Measurements from ENCODE around the gene TGFBR3L. TPM values are rescaled to one million over a fixed set of nuclear protein-coding genes. Genes with fewer than 3 reads are reported as not detected.
"Not testable (repeated sequence)": the region's sequence is repeated elsewhere in the genome, so short reads cannot be mapped to it uniquely, and the experiment has no call there.

TGFBR3L gene
- total RNA-seq, 1 experiment from 2014 or later, result not detected

DNA sequence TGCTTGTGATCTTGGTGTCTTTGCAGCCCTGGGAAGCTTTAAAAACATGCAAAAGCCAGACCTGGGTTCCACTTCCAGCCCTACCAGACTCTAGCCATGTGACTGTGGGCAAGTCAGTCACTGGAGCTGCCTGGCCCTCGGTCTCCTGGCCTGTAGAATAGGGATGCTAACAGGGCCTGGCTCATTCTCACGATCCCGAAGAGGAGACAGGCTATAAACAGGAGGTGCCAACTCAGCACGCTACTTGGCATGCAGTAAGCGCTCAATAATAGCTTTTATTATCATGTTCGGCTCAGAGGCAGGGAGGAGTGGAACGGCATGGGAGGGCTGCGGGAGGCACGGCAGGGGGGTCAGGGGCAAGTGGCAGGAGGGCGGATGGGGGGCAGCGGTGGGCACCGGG is 9.6 kb downstream of the TGFBR3L start:
- no peak for DNase-seq (ENCODE audit: low spot score)
- in situ Hi-C loops (cut with HindIII; ENCODE audit: low sequenced_read_pairs), result loop anchor here (5.0 kb wide), 1 partner anchor 72 kb away; no protein-coding TSS in a partner anchor

DNA sequence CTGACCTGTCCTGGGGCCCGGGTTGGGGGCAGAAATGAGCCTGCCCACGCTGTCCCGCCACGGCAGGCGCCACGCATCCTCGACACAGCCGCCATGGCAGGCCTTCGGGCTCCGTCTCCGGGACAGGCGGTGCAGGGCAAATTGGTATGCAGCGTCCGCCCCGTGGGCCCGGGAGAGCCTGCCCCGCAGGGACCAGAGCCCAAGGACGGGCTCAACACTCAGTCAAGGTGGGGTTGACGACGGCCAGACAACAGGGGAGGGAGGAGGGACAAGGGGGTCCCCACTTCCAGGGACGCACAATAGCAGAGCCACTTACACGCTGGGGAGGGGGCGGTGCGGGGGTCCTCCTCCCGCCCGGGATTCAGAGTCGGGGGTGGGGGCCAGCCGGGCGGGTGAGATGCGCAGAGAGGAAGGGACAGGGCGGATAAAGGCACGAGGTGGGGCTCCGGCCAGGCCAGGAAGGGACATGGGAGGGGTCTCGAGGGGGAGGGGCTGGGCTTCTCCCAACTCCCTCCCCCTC is 10.1 kb downstream of the TGFBR3L start:
- in situ Hi-C loops (cut with HindIII; ENCODE audit: low sequenced_read_pairs), result loop anchor here (5.0 kb wide), 1 partner anchor 72 kb away; no protein-coding TSS in a partner anchor
- DNase-seq (ENCODE audit: low spot score), result no peak

DNA sequence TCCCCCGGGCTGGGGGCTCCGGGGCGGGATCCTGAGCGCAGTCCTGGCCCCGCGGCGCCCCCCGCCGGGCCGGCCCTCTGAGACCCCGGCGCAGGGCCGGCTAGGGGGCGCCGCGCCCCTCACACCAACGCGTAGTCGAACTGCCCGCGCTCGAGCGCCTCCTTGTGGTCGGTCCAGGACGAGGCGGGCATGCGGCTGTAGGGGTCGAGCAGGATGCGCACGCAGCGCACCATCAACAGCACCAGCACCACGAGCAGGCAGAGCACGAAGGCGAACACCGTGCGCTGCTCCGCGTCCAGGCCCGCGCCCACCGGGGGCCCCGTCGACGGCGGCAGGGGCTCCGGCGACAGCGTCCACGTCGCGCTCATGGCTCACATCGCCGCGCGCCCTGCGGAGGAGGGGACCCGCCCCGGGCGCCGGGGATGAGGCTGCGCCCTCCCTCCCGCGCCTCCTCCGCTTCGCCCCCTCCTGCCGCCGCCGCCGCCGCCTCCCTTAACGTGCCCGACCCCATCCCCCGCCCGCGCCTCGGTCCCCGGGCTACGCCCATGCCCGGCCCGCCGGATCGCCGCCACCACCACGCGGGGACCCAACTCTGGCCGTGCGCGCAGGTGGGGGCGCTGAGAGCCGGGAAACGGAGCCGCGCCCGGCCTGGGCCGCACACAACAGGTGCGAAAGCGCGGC is 10.7 kb downstream of the TGFBR3L start:
- DNase-seq (ENCODE audit: low spot score), result peak; percentile 50
- in situ Hi-C loops (cut with HindIII; ENCODE audit: low sequenced_read_pairs), result no loop called here

DNA sequence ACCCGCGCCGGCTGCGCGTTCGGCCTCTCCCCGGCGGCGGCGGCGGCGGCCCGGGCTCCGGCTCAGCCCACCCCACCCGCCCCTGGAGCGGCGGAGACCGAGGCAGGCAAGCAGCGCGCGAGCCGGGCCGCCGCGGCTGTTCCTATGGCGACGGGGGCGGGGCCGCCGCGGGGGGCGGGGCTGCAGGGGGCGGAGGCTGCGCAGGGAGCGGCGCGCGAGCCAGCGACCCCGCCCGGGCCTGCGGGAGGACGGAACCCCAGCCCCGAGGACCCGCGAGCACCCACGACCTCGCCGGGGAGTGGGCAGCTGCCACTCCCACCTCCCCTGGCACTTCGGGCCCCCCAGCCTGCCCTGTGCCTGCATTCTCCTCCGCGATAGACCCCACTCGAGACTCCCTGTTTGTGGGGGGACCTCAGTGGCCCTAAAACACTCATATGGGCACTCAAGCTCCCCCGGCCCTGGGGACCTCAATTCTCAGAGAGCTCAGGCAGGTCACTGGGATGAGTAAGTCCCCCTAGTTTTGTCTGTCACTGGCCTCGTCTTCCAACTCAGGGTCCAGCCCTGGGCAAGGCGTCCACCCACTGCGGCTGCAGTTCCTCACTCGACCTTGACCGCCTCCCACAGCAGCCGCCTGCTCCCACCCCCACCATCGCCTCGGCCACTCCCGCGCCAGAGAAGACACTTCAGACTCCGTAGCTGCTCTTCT is 11.5 kb downstream of the TGFBR3L start, which contains the start of gene CTXN1:
Gene CTXN1 (minus strand): TSS at position 115 of the 706 bp plus-strand sequence. CDS start 597 bp downstream, outside the sequence.
- no peak for DNase-seq (ENCODE audit: low spot score)
- in situ Hi-C loops (cut with HindIII; ENCODE audit: low sequenced_read_pairs), result no loop called here

DNA sequence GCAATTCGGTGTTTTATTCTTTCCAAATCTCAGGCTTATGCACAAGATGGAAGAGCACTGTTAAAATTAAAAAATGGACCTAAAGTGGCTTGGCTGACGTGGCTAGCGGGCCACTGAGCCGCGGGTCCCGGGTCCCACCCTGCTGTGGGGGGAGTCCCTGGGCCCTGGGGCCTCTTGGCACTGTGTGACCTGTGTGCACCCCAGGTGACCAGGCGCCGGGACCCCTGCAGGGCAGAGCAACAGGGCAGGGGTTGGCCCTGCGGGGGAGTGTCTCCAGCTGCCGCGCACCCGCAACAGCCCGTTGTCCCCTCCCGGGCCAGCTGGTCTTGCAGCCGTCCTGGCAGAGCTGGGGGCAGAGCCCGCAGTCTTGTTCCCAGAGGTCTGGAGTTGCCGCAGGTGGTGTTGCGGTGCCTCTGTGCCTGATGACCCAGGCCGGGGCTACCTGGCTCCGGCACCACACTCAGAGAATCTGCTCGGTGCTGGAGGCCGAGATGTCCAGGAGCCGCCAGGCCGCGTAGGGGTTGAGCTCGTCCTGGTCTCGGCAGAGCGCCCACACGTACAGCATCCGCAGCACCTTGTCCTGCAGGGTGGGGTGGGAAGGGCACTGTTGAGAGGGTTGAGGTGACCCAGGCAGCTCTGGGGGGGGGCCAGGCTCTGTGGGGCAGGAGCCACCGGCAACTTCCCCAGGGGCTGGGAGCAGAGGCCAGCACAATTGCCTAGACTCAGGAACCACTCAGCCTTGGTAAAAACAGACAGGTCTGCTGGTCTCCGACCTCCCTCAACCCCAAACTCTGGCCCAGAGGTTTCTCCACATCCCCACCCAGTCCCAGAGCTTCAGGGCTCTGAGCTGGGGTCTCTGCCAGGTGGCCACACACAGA is 12.3 kb downstream of the TGFBR3L start:
- DNase-seq (ENCODE audit: low spot score), result no peak
- in situ Hi-C loops (cut with HindIII; ENCODE audit: low sequenced_read_pairs), result no loop called here

DNA sequence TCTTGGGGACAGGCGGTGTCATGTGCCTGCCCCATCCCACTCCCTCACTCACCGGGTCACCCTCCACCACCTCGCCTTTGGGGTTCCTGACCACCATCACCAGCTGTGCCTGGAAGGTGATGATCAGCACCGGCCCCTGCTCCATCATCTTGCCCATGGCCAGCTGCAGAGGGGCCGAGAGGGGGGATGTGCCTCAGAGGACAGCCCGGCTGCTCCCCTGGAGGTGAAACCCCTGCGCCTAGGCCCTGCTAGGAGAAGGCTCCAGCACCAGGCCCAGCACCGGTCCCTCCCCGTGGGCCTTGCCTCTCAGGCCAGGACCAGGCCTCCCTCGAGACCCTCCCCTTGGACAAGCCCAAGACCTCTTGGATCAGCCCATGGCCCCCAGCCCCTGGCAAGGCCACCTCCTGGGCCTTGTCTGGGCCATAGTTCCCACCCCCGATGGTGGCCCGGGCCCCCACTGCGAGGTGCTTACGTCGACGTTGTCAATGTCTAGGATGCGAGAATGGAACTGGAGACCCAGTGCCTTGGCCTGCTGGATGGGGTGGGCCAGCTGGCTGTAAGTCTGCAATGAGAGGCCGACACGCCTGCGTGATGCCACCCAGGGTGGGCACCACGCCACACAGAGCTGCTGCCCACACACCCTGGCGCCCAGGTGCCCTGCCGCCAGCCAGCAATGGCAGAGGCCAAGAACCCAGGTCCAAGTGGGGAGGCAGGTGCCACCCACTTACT is 13.1 kb downstream of the TGFBR3L start:
- DNase-seq (ENCODE audit: low spot score), result no peak

DNA sequence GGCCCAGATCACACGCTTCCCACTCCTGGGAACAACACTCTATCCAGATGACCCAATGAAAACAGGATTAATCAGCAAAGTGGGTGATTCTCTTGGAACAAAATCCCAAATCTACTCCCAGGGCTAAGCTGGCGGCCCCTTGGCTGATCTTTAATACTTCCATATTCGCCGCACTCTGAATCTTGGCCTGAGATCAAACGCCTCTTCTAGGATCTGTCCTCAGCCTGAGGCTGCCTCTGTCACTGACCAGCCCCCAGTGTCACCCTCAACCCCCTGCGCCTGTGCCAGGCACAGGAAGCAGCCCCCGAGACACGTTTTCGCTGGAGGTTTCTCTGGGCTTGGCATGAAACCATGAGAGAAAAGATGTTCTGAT is 13.7 kb downstream of the TGFBR3L start:
- no peak for DNase-seq (ENCODE audit: low spot score)
- in situ Hi-C loops (cut with HindIII; ENCODE audit: low sequenced_read_pairs), result no loop called here

More for the DNA sequence above, 13.1 kb downstream of the TGFBR3L start:
- in situ Hi-C loops (cut with HindIII; ENCODE audit: low sequenced_read_pairs), result no loop called here

DNA sequence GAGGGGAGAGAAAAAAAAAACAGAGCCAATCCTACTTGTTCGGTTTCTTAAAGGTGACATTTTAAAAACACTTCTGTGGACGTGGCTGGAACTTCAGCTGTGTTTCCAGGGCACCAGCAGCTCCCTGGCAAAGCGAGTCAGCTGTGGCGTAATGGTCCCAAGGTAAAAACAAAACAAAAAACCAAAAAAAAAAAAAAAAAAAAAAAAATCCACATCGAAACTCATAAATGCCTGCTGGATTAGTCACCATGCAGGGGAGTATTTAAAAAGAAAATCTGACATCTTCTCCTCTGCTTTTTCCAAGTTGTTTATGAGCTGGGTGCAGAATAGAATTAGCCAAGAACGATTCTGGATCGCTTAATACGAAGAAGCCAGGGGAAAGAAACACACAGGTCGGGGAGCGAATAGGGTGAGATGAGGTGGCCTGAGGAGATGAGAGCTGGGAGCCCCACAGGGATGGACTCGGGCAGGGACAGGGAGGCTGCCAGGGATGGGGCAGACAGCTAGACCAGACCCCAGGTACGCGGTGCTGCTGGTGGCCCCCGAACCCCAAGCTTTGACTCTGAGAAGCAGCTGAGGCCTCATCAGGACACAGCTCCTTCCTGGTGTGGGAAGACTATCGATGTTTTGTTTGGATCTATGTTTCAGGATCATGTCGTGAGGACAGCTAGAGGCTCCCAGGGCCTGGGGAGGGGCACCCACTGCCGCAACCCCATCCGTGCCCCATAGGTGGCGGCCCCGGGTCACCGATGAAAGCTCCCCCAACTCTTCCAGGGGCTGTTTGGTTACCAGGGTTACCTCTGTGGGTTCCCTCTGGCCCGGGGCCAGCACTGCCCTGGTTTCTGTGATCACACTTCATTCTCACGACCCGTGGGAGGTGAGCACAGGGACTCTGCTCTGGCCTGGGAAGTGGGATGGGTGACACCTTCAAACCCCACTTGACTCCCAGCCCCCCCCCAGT is 14.4 kb downstream of the TGFBR3L start:
- no peak for DNase-seq (ENCODE audit: low spot score)
- in situ Hi-C loops (cut with HindIII; ENCODE audit: low sequenced_read_pairs), result no loop called here

DNA sequence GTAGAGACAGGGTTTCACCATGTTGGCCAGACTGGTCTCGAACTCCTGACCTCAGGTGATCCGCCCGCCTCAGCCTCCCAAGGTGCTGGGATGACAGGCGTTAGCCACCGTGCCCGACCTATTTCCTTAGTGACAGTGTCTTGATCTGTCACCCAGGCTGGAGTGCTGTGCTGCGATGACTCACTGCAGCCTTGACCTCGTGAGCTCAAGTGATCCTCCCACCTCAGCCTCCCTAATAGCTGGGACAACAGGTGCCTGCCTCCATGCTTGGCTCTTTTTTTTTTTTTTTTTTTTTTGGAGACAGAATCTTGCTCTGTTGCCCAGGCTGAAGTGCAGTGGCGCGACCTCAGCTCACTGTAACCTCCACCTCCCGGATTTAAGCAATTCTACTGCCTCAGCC is 15.4 kb downstream of the TGFBR3L start:
- in situ Hi-C loops (cut with HindIII; ENCODE audit: low sequenced_read_pairs), result not testable (repeated sequence)

DNA sequence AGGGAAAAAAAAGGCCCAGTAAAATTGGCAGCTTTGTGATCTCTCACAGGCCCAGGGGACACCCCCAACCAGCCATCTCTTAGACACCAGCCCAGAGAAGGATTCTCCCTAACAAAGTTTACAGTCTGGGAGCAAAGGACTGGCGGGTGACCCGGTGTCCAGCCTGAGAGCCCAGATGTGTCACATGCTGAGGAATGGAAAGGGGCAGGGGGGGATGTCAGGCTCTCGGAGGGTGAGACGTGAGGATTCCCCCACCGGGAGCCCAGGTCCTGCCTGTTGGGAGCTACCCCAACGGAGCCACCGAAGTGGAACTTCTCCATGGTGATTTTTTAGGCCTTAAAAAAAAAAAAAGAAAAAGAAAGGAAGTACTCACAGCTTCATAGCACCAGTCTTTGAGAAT is 16.1 kb downstream of the TGFBR3L start:
- DNase-seq (ENCODE audit: low spot score), result no peak
- in situ Hi-C loops (cut with HindIII; ENCODE audit: low sequenced_read_pairs), result no loop called here

More for the DNA sequence above, 15.4 kb downstream of the TGFBR3L start:
- DNase-seq (ENCODE audit: low spot score), result not testable (repeated sequence)

DNA sequence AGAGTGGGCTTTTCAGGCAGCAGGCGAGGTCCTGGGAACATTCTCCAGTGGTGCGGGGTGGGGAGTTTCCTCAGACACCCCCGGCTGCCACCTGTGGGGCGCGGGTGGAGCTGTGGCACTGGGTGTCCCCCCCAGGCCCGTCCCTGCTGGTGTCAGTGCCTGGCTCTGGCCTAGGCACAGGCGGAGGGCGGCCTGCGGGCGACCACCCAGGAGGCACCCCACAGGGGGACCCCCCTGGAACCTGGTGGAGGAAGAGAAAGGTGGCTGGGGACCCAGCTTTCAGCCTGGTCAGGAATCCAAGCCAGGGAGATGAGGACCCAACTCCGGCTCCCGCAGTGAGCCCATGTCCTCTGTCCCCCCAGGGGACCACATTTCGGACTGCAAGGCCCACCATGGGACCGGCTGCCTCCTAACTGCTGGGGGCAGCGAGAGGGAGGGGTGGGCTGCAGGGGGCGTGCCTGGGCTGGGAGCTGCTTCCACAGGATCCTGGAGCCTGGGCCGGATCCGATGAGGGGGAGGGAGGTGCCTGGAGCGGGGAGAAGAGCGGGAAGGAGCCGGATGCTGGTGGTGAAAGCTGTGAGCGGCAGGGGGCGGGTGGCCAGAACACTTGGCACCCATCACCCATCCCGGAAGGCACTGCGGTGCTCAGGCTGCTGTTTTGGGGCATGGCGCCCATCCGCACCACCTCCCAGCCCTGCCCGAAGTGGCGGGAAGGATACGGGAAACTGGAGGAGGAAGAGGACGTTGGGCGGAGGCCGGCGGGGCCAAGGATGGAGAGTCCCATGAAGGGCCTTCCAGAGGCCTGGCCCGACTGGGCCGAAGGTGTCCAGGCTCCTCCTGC is 16.8 kb downstream of the TGFBR3L start:
- in situ Hi-C loops (cut with HindIII; ENCODE audit: low sequenced_read_pairs), result no loop called here
- DNase-seq (ENCODE audit: low spot score), result no peak

DNA sequence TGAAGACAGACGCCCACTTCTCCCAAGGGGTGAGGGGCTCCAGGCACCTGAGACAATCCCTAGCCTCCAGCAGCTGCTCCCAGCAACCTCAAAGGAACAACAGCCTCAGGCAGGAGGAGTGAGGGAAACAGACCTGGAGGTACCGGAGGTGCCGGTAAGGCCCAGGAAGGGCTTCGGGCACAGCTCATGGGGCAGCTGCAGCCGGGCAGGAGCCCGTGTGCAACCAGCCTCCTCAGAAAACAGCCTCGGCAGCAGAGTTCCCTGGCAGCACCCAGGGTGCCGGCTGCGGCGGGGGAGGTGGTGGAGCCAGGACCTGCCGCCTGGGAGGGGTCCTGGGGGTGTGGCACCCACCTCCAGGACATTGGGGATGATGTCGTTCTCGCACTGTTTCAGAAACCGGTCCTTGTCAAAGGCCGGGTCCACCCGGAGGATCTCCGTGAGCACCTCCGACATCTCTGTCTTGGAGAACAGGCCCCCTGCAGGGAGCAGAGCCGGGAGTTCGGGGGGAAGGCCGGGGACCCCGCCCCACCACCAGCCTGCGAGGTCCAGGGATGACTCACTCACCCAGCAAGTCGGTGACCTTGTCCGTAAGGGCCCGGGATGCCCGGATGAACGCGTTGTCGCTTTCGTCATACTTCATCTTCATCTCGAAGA is 17.8 kb downstream of the TGFBR3L start:
- DNase-seq (ENCODE audit: low spot score), result no peak
- in situ Hi-C loops (cut with HindIII; ENCODE audit: low sequenced_read_pairs), result no loop called here

DNA sequence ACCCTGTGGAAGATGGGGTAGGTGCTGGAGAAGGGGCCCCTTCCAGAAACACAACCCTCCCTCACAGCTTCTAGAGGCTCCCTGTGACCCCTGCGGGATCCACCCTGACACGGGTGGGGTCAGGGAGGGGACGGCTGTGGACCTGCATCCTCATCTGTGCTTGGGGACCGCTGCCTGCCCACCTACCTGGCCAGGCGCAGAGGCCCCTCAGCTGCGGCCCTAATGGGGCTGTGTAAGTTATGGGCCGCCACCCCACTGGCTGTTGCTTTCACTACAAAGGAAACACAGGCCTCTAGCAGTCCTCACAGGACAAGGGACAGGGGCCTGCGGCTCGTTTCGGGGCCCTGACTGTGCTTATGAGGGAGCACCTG is 18.3 kb downstream of the TGFBR3L start:
- in situ Hi-C loops (cut with HindIII; ENCODE audit: low sequenced_read_pairs), result no loop called here
- DNase-seq (ENCODE audit: low spot score), result no peak

DNA sequence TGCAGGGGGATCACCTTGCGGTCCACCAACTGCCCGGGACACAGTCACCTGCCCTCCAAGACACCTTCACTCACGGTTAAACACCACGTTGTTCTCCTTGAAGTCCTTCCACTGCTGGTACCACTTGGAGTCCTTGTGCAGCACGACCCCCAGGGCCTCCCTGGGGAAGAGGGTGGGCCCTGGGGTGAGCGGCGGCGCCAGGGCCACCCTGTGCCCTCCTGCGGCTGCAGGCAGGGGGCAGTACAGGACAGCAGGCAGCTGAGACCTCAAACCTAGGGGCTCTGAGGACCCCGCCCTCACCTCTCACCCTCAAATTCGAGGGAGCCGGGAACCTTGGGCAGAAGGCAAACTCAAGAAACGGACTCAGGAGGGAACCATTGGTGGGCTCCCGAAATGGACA is 18.8 kb downstream of the TGFBR3L start:
- no peak for DNase-seq (ENCODE audit: low spot score)
- in situ Hi-C loops (cut with HindIII; ENCODE audit: low sequenced_read_pairs), result no loop called here

DNA sequence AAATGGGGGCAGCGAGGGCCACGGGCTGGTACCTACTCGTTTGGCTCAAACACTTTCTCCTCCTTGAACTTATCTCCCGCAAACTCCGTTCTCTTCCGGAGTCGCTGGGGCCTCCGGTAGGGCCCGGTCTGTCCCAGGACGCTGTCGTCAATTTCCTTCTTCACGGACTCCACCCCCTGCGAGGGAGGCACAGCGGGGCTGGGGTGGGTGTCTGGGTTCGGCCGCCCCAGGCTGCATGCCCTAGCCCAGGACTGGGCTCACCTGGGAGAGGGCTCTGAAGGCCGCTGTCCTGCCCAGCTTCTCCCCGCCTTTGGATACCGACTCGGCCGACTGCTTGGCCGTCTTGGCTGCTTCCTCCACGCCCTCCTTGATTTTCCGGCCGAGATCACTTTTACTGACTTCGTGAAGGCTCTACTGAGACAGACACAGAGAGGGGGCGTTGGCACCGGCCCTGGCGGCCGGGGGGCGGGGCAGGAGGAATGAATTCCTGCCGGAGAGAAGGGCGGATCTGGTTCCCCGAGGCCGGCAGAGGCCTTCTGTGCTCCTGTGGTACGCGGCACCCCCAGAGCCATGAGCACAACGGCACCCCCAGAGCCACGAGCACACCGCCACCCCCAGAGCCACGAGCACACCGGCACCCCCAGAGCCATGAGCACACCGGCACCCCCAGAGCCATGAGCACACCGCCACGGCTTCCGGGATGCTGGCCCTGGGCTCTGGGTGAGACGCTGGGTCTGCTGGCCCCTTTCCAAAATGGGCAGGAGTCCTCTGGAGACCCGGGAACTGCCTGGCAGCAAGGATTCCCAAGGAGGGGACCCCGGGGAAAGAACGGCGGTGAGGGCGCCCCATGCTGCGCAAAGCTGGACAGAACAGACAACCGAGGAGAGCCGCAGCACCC is 19.4 kb downstream of the TGFBR3L start:
- no peak for DNase-seq (ENCODE audit: low spot score)
- in situ Hi-C loops (cut with HindIII; ENCODE audit: low sequenced_read_pairs), result no loop called here

DNA sequence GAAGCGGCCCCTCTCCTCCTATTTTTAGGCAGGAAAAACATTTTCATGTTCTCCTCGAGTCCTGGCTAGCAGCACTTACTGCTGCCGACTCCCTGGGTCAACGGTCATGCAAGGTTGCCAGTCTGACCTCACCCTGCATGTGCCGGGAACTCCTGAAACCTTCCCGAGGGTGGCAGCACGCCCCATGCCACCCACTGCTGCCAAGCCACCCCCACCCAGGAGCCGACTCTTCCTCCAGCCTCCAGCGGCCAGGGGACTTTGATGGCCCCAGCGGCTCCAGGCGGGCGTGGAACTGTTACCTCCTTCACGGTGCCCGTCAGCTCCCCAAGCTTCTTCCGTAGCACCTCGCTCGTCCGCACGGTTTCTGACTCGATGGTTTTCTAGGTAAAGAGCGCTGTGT is 20.1 kb downstream of the TGFBR3L start:
- DNase-seq (ENCODE audit: low spot score), result no peak
- in situ Hi-C loops (cut with HindIII; ENCODE audit: low sequenced_read_pairs), result no loop called here

All from G401 (cell line).